SIG-M5 treated with dmso at 0.1 percent for 504 hours (cell line): Measurements from ENCODE around the gene ACSS1.
A peak's percentile ranks its signal among the peaks of the same experiment; 100 is the strongest.

ENCODE experiments used
- DNase-seq: peaks from one replicate; lab custom pipeline; 2025; ENCODE audit not compliant: unreplicated experiment; lab: John Stamatoyannopoulos, UW

The ACSS1 gene

DNA sequence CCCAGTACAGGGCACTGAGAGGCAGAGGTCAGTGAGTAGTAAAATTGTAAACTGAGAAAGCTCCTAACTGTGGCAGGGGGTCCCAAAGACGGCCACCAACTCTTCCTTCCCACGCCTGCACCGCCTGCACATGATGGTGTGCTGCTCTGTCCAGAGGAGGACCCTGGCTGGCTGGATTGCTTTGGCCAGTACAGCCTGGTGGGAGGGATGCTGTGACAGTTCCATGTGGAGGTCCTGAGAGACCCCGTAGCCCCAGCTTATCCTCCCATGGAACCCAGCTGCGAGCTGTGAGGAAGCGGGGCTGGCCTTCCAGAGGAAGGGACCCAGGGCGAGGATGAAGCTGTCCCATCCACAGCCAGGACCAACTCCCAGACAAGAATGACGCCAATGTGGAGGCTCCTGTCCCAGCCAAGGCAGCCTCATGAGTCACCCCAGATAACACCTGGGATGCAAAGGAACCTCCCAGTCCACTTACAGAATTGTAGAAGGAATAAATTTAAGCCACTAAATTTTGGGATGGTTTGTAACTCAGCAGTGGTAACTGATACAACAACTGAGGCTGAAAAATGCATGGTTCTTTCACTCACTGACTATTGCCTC, 2.0 kb upstream of the ACSS1 start:
- DNase-seq, result no peak

GRCh38 chr20:25058847-25059810, 1.2 kb upstream of the ACSS1 start:
- peak; percentile 64 for DNase-seq

GRCh38 chr20:25057234-25058050, 497 bp downstream of the ACSS1 start:
- DNase-seq, result peak; percentile 68

DNA sequence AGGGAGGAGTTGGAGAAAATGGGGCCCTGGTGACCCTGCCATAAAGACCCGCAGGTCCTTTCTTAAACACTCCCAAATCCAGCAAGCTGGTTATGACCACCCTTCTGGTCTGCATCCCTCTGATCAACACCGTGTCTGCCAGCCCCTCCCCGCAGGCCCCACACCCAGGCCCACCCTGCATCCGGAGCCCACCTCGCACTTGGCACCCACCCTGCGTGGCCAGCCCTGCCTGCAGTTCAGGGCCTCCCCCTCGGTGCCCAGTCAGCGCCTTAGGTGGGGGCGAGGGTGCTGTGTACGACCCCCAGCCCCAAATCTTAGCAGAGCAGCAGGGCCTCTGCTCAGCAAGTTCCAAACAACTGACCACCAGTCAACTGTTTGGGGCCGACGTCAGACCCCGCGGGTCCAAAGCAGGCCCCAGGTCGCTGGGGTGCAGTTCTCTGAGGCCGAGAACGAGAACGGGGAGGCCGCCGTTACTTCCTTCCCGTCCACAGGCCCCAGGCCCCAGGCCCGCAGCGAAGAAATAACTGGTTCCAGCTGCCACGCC, 1.2 kb downstream of the ACSS1 start:
- DNase-seq, result no peak

DNA sequence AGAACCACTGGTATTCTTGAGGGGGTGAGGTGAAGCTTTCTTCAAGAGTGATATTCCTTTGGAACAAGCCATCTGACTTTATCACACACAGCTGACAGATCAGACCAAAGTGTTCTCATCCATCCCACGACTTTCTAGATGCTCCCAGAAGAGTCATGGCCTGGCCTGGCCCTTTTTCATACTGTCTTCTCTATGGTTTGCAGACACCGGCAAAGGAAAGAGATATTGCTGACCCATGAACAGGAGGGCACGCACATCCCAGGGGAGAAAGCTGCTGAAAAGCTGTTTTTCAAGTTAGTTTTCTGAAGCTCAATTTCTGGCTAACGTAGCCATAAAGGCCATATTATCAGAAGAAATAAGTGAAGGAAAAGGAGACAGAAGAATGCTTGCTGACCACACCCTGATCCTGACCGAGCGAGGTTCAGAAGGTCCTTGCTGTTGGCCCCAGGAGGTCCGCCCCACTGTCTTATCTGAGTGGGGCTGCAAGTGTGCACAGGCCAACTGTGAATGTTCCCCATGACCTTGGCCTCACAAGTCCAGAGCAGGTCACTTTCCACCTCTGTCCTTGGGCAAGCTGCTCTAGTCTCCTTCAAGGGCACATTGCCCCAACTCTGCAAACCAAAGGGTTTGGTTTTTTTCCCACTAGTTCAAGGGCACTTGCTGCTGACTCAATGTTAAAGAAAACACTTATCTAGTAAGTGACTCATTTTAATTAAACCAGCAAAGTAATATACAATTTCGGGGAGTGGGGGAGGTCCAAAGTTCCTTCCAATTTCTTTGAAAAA, 2.0 kb downstream of the ACSS1 start:
- DNase-seq, result no peak

- no peak for DNase-seq
Measured at GRCh38 chr20:25054995-25055629, 2.8 kb downstream of the ACSS1 start.

- DNase-seq, result no peak
Measured at GRCh38 chr20:25054096-25054820, 3.7 kb downstream of the ACSS1 start.

DNA sequence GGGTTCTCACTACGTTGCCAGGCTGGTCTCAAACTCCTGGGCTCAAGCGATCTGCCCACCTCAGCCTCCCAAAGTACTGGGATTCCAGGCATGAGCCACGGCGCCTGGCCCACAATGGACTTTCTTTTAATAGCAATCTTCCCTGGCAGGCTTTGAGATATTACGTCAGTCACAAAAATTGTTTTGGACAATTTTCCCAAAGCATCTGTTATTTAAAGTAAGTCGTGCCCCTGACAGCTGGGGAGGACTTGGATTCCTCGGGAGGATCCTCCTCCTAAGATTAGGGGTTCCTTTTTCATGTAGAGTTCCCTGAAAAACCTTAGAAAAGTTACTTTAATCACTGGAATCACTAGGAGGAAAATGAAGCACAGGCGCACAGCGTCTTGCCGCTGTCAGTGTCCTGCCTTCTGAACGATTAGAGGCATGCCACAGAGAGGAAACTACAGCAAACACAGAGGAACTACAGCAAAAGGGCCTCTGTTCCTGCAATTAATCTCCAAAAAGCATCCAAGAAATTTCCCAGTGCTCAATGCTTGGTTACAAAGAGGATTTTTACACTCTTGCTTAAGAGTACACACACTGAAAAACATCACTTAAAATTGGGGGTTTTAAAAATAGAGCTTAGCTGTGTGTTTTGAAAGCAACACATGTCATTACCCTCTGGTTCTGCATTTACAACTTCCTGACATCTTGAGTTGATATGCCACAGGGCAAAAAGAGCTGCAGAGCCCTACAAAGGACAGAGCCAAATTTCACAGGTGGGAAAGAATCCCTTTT, 4.5 kb downstream of the ACSS1 start:
- peak; percentile 42 for DNase-seq

DNA sequence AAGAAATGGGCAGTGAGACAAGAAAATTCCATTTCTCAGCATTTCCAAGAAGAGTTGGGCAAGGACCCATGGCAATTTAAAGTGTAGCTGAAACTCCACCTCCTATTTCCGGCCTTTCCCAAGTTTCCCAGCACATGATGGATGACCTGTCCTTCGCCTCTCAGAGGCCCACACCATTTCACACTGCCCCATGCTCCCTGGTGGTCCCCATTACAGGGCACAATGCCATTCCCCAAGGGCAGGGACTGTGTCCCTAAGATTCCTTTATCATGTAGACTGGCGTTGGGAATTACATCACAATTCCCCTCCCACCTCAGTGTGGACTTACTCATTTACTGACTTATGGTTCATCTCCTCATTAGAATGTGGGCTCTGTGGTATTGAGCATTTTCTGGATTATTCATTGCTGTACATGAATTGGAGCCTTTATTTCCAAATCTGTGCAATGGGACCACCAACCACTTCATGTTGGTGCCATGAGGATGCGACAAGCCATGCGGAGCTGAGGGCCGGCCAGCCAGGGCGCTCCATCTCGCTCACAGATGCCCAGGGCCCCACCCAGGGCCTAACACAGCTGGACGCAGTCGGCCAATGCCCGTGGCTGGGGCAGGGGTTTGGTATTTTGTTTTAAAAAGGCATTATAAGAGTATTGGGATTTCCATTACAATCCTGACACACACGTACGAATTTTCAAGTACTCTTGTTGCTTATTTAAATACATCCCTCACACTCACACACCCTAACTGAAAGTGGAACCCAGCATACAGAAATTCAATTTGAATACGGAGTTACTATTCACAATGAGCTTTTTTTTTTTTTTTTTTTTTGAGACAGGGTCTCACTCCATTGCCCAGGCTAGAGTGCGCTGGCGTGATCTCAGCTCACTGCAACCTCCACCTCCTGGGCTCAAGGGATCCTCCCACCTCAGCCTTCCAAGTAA, 5.4 kb downstream of the ACSS1 start:
- DNase-seq, result no peak

DNA sequence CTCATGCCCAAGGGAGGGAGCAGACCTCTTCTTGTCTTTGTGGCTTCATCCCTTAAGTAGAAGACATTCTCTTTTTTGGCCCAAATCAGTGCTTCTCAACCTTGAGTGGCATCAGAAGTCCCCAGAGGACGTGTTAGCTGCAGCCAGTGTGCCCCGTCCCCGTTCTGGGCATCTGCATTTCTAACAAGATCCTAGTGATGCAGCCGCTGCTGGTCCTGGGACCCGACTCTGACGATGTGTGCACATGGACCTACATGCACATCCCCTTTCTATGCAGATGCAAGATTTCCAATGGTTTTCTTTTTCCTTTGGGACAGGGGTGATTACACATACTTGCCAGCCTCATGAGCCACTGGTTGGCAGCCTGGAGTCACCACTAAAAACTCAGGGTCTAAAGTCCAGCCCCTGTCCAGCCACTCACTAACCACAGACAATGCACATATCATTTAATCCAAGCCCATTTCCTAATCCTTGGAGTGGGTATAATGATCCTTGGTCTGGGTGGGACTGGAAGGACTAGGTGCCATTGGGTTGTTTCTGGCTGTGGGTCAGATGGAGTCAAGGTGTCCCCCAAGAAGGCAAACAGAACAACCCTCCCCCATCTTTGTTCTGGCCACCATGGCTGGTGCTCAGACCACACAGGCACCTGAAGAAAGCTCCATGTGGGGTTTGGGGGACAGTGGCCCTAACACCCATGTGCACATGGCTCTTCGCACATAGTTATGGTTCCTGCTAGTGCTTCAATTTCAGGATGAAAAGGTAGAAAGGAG, 6.4 kb downstream of the ACSS1 start:
- no peak for DNase-seq

- DNase-seq, result no peak
Measured at GRCh38 chr20:25050501-25051350, 7.2 kb downstream of the ACSS1 start.

DNA sequence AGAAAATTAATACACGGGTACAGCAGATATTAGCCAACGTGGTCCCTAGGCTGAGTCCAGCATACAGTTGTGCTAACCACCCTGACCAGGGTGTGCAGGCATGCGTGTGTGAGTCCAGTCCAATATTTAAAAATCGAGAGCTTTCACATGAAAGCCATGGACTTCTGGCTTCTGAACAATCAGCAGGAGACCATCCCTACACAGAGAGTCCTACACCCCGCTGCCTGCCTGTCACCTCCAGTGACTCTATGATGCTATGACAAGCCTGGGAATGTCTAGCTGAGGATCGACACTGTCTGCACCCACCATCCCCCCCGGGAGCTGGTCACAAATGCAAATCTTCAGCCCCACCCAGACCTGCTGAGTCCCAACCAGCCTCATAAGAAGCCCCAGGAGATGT, 7.9 kb downstream of the ACSS1 start:
- no peak for DNase-seq

- no peak for DNase-seq
Measured at GRCh38 chr20:25049261-25050060, 8.5 kb downstream of the ACSS1 start.

- no peak for DNase-seq
Measured at GRCh38 chr20:25048519-25048952, 9.4 kb downstream of the ACSS1 start.

GRCh38 chr20:25047766-25048165, 10.2 kb downstream of the ACSS1 start:
- DNase-seq, result no peak
